Keratinocyte (primary cell): ENCODE measurements around the gene SYPL2.

ENCODE experiments used
- CTCF ChIP-seq, 3 experiments: IDR thresholded peaks in 1 of 3; conservative IDR thresholded peaks in 1 of 3; optimal IDR thresholded peaks in 1 of 3; 2 replicates in 2 of 3; 3 replicates in 1 of 3; pipeline versions ENCODE3 to v1.5.1; 2011; ENCODE audit warnings: low read length in 3 of 3, mild to moderate bottlenecking in 3 of 3, moderate library complexity in 2 of 3, control low read depth in 1 of 3, inconsistent platforms in 1 of 3; ENCODE audit not compliant: insufficient read depth in 2 of 3; ENCODE audit errors: extremely low read depth in 1 of 3
- EZH2 ChIP-seq: IDR thresholded peaks from one replicate; pipeline ENCODE4 v1.6.1; 2012; ENCODE audit warnings: inconsistent platforms, mild to moderate bottlenecking, low read length, moderate library complexity

GRCh38 chr1:109485001-109485400 lies 18.7 kb downstream of the SYPL2 start:
- TF ChIP-seq CTCF (optimal IDR thresholded peaks at IDR 0.05 in 1 of 3, IDR thresholded peaks at IDR 0.05 in 1 of 3, conservative IDR thresholded peaks at IDR 0.05 in 1 of 3; ENCODE audit: extremely low read depth in 1 of 3, insufficient read depth in 2 of 3, low read length in 3 of 3): no peak
- no peak for TF ChIP-seq EZH2
